Activated CD4-positive, alpha-beta T cell treated with anti-CD3 and anti-CD28 coated beads, Interleukin-2, amount 50 U/mL, for 1 hour (primary cell): ENCODE measurements around the gene MBOAT2.
"Not testable (repeated sequence)": the region's sequence is repeated elsewhere in the genome, so short reads cannot be mapped to it uniquely, and the experiment has no call there.

Experiments used
- DNase-seq: peaks from one replicate; pipeline ENCODE4 v3.0.0-alpha.2; 2020

Gene MBOAT2, protein sequence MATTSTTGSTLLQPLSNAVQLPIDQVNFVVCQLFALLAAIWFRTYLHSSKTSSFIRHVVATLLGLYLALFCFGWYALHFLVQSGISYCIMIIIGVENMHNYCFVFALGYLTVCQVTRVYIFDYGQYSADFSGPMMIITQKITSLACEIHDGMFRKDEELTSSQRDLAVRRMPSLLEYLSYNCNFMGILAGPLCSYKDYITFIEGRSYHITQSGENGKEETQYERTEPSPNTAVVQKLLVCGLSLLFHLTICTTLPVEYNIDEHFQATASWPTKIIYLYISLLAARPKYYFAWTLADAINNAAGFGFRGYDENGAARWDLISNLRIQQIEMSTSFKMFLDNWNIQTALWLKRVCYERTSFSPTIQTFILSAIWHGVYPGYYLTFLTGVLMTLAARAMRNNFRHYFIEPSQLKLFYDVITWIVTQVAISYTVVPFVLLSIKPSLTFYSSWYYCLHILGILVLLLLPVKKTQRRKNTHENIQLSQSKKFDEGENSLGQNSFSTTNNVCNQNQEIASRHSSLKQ

DNA sequence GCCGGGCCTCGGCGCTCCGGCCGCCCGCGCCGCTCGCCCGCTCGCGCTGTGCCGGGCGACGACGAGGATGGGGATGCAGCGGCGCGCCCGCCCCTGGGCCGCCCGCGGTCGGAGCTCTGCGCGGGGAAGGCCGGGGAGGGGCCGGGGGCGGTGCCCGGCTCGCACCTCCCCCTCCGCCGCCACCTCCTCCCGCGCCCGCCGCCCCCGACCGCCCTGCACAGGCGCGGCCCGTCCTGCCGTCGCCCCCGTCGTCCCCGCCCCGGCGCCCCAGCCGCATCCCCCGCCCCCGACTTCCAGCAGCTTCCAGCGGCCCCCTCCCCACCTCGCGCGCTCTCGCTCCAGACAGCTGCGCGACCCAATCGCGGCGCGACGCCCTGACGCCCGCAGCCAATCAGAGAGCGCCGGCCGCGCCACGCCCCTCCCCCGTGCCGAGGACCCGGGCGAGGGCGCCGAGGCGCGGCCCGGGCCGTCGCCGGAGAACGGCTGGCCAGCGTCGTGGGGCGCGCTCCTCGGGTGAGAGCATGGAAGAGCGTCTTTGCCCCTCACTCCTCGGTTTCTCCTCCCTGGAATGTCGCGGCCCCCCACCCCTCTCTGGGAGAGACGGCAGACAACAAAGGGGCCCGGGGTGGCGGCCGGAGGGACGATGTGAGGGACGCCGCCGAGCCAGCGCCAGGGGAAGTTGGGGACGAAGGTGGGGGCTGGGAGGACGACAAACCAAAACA is at the start of gene MBOAT2:
Gene MBOAT2, minus strand, starts transcription at position 69 of the 722 bp plus-strand sequence. CDS start 70 bp downstream, outside the sequence.
- peak; percentile 69 for DNase-seq

DNA sequence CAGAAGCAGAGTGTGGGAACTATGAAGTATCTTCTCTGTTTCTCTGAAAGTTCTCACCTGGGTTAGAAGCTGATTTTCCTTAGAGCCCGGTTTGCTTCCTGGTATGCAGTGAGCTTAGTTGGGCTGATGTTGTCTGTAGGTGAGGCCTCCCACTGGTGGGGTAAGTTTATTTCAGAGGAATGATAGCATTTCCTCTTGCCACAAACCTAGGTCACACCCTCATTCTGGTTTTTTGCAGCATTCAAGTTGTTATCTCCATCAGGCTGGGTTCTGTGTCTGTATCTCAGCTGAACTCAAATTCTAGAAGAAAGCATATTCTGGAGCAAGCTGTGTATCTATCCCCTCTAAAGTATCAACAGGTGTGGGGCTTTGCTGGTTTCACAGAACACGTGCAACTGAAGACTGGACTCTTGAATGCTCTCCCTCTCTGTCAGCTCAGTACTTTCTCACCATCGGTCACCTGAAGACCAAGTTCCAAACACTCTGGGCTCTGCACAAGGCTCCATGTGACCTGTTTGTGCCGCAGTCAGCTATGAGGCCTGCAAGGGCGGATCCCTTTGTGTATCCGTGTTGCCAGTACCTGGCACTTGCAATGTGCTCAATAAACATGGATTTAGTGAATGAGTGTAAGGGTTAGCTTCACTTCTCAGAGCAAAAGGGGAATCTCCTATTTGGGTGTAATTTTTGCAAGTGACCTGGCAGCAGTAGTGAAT is 49.5 kb upstream of the MBOAT2 start:
- DNase-seq = no peak

DNA sequence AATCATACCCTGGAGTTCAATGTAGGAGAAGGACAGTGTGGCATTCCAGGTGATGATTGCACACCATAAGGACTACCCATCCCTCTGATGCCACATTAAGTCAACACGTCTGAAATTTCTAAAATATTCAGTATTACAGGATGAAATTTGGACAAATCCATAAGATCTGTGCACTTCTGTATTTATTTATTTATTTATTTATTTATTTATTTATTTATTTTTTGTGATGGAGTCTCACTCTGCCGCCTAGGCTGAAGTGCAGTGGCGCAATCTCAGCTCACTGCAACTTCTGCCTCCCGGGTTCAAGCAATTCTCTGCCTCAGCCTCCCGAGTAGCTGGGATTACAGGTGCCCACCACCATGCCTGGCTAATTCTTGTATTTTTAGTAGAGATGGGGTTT is 48.0 kb upstream of the MBOAT2 start:
- not testable (repeated sequence) for DNase-seq

DNA sequence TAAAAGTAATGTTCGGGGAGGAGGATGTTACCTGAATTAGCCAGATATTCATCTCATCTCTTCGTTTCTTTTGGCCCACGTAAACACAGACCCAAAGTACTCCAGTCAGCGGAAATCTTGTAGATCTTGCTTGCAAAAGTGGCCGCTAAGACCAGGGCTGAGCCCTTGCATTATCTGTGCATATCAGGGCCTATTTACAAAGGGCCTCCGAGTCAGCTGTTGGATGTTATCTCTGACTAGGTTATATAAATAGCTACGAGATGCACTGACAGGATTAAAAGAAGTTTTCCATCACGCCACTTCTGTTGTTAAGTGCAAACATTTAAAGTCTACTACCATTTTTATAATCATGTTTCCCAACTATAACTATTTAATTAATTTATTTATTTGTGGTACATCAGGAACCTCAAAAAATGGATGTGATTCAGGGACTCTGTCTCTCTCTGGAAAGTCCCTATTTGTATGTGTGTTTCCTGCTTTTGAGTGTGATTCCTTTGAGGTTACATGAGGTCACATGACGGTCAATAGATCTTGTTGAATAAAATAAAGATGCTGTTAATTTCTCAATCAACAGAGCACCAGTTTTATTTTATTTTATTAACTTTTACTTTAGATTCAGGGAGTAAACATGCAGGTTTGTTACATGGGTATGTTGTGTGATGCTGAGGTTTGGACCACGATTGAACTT is 46.8 kb upstream of the MBOAT2 start:
- no peak for DNase-seq

DNA sequence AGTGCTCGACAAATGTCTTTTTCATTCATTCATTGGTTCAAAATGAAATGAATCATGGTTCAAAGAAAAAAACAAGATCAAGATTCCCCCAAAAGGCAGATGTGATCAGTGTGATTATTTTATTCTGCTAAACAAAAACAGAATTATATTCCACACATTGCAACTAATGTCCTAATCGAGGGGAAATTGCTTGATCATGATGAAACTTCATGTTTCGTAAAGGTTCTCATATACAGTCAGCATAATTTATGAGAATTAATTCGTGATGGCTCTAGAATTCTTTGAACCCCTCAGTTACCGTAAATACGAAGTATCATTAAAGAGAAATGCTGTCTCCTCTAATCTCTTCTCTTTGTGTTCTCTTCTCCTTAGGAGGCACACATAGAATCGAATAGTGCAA is 42.1 kb upstream of the MBOAT2 start:
- DNase-seq = no peak

DNA sequence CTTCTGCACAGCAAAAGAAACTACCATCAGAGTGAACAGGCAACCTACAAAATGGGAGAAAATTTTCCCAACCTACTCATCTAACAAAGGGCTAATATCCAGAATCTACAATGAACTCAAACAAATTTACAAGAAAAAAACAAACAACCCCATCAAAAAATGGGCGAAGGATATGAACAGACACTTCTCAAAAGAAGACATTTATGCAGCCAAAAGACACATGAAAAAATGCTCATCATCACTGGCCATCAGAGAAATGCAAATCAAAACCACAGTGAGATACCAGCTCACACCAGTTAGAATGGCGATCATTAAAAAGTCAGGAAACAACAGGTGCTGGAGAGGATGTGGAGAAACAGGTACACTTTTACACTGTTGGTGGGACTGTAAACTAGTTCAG is 40.0 kb upstream of the MBOAT2 start:
- not testable (repeated sequence) for DNase-seq

DNA sequence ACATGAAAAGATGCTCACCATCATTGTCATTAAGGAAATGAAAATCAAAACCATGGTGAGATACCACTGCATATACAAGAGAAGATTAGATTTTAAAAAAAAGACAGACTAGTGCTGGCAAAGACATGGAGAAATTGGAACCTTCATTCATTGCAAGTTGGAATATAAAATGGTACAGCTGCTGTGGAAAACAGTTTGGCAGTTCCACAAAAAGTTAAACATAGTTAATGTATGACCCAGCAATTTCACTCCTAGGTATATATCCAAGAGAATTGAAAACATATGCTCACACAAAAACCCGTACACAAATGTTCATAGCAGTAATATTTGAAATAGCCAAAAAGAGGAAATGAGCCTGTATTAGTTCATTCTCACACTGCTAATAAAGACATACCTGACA is 33.7 kb upstream of the MBOAT2 start:
- no peak for DNase-seq

DNA sequence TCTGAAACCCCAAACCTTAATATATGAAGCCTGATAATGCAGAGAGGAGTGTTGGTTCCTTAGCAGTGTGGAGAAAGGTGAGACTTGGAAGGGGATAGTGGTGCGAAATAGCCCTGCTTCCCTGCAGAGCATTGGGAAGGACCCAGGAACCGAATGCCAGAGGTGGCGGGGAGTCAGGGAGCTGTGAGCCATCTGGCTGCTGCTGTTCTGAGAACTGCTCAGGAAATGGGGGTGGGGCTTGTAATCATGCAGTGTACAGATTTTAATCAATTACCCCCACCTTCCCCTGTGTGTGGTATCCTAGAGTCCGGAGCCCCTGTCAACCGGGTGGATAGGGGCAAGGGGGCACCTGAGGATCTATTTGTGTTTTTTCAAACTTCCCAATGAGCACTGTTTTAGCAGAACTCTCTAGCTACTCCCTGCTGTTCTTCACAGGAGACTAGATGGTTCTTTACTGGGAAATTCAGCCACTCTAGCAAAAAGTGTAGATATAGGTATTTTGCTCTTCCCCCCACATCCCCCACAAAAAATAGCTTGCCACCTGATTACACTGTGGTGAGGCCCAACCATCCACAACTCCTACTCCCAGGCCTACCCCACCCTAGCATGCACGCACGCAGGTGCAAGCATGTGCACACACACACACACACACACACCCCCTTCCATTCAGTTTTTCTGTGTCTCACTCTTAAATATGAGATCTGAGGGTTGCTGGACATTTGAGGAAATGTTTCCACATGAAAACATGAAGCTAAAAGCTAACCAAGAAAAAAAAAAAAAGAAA is 30.1 kb upstream of the MBOAT2 start:
- DNase-seq = no peak

DNA sequence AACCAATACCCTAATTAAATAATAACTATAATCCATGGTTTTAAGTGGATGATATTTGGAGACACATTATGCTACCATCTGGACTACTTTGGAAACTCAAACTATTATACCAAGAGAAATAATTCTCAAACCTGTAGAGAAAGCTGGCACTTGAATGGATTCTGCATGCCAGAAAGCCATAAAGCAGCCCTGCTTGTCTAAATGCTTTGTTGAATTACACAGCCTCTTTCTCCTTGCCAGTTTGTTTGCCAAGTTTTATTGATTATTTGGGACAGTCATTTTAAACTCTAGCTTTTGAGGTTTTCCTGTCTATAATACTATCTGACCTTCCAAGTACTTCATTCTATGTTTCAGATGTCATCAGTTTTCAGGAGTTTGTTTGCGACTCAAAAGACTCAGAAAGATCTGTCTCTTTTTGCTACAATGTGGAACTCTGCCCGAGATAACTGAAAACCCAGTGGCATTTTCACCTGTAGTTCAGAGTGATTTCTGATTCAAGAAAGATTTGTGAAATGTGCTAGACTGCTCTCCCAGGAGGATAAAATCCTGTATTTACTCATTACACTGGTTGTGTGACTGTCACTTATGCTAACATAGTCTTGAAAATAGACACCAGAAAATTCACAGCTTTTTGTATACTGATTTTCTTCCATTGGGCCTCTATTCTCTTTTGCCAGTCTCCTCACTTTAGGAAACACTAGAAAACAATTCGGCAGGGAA is 29.2 kb upstream of the MBOAT2 start:
- DNase-seq = no peak

DNA sequence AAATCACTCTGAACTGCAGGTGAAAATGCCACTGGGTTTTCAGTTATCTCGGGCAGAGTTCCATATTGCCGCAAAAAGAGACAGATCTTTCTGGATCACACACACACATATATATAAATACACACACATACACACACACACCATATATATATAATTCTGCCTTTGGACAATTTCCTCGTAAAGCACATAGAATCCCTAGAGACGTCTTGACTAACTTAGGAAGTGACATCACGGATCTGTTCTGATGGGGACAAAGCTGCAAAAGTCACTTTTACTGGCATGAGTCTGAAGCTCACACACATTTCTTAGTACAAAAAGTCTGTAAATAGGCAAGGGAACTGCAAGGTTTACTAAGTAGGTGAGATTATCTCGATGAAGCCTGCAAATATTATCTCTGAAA is 28.6 kb upstream of the MBOAT2 start:
- no peak for DNase-seq

DNA sequence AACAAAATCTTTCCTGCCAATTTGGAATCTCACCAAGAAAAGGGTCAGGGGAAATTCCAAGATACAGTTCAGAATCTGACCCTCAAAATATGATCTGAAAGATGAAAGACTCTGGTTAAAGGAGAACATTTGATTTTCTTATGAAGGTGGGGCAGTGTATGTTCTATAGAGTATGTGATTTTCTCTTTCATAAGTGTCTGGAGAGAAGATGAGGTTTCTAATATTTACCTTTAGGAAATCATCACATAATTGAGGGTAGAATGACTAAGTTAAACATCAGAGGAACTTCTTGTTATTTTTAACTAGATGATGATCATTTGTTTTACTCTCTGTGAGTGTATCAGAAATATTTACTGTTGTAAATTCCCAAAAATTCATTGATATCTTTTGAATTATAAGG is 27.8 kb upstream of the MBOAT2 start:
- DNase-seq = no peak

DNA sequence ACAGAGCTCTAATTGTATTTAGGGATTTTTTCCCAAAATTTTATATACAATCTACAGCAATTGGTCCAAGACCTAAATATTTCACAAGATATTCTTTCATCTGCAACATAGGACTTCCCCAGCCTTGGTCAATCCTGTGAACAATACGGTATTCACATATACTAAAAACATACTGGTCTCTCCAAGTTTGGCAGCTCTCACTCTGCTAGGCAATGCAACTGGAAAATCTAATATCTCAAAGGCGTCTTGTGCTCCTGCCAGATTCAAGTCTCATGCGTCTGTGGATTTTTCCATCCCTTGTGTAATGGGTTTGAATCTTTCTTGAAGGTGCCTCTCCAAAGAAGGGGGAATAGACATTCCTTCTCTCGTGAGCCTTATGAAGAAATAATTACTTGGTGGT is 27.4 kb upstream of the MBOAT2 start:
- no peak for DNase-seq

DNA sequence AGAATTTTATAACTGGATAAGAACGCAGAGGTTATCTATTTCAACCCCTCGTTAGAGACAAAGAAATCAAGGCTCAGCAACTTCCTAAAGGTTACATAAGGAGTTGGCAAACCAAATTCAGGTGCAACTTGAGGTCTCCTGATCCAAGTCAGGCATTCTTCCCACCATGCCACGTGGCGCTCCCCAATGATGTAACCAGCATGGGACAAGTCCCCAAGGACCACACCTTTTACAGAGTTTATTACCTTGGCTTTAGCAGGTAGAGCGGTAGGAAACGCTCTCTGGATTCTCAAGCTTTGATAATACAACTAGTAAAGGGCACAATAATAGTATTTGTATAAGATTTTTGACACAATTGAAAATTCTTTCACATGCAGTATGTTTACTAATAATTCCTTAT is 26.7 kb upstream of the MBOAT2 start:
- no peak for DNase-seq

DNA sequence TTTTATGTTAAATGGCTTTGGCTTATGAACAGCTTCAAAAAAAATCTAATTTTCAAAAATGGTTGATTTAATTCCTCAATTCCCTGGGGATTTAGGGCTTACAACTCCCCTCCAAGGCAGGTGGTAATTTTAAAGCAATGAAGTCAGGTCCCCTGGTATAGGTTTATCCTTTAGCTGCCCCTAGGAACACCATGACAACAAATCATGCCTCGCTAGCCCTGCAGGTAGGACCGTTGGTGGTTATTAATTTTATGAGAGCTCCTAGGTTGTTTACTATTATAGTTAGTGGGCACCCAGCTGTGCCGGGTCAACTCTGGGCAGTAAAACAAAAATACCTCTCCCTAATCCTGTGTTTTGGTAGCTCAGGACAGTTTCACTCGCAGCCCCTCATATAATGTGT is 26.2 kb upstream of the MBOAT2 start:
- DNase-seq = no peak

DNA sequence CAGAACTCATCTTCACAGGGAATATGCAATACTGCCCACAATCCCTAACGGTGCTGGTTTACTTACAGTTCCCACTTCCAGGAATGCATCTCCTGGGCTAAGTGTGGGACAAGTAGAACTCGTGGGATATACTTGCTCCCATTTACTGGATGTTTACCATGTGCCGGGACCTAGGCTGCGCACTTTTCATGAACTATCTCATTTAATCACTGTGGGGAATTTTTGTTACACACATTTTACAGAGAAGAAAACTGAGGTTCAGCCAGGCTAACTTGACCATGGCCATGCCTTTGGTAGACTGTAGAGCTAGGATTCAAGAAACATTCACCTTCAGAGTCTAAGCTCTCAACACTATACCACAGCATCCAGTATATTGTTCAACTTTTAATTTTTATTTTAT is 24.4 kb upstream of the MBOAT2 start:
- DNase-seq = no peak

DNA sequence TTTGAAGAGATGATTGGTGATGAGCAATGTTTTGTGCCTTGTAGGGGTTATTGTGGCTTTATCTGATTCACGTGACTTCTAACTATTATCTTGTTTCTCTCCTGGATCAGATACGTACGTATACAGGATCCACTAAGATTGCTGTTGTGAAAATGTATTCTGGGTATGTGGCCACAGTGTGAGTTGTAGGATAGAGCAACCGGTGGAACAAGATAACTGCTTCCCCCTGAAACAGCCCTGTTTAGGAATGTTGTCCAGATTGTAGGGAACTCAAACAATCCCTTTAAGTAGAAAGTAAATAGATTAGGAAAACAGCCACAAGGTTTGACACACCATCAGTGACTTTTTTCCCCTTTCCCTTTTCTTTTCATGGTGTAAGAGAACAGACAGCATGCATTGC is 22.3 kb upstream of the MBOAT2 start:
- DNase-seq = no peak

DNA sequence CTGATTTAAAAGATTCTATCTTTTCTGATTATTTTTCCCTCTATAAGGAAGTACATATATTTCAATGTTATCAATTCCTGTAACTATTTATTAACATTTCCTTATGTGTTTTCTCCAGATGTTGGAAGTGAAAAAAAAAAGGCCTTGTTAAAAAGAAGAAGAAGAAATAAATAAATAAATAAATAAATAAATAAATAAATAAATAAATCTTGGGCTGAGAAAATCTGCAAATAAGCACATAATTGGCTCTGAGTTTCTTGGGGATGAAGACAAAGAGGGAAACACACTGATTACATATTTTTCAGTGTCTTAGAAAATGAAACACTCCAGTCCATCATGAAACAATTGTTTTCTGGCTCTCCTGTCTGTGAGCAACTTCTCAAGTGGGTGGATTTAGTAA is 21.1 kb upstream of the MBOAT2 start:
- DNase-seq = no peak

DNA sequence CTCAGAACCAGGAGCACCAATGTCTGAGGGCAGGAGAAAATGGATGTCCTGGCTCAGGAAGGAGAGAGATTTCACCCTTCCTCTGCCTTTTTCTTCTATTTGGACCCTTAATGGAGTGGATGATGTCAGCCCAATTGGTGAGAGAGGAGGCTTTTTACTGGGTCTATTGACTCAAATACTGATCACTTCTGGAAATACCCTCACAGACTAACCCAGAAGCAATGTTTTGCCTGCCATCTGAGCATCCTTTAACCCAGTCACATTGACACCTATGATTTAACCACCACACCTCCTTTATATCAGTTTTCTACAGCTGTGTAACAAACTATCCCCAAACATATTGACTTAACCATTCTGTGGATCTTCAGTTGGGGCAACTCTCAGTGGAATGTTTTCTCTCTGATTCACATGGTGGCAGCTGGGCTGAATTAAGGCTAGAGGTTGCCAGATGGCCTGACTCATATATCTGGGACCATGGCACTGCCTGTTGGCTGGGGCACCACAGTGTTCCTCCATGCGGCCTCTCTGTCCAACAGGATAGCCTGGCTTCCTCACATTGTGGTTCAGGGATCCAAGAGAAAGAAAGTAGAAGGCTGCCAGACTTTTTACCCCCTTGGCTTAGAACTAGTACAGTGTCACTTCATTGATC is 18.2 kb upstream of the MBOAT2 start:
- DNase-seq = no peak

DNA sequence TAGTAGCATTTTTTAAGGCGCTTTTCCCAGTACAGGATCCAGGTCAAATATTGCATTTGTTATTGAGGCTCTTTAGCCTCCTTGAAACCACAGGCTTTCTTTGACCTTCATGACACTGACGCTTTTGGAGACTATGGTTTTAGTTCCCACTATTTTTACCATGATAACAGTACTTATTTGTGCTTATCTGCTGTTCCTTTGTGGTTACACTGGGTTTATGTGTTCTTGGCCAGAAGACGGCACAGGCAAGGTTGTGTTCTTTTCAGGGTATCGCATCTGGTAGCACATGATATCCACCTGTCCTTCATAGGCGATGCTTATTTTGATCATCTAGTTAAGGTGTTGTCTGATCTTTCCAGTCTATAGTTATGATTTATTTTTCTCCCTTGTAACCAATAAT is 16.8 kb upstream of the MBOAT2 start:
- no peak for DNase-seq

DNA sequence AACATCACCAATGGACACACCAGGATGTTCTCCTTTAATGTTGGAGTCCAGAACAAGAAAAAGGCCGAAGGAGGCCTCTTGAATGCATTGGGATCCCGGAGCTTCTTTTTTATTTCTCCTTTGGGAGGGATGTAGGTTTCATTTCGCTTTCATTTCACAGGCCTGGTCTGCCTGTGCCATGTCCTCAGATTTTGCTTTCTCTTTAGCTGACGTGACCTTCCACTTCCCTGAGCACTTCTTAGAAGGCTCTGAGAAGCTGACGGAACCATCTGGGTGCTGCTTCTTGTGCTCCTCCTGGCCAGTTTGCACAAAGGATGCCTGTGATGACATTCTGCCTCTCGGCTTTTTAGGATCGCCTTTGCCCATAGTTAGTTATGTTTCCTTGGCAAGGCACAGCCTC is 15.1 kb upstream of the MBOAT2 start:
- DNase-seq = no peak

DNA sequence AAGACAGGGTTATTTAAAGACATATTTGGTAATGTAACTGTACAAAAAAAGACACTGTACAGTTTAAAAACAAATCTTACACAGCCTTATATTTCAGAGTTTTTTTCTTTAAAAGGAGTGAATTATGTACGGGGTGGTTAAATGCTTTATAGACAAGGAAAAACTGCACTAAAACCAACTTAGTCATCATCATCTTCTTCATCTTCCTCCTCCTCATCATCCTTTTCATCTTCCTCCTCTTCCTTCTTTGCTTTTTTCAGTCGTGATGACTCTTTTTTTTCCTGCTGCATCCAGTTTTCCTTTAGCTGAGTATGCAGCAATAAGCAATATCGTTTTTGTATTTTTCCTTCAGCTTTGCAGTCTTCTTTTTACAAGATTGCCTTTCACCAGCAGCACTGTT is 14.6 kb upstream of the MBOAT2 start:
- DNase-seq = no peak
